IPS-NIHi11 (cell line): ENCODE results near the gene GTF2B.
"Not testable (repeated sequence)": the region's sequence is repeated elsewhere in the genome, so short reads cannot be mapped to it uniquely, and the experiment has no call there.

ENCODE experiments used
- DNase-seq: peaks from one replicate; pipeline ENCODE4 v3.0.0; 2012; ENCODE audit warnings: mixed read lengths, low spot score

Gene GTF2B

GRCh38 chr1:88883156-88883555, 8.2 kb downstream of the GTF2B start:
- DNase-seq, result no peak

- DNase-seq, result not testable (repeated sequence)
These were observed 10.7 kb downstream of the GTF2B start for GRCh38 chr1:88880717-88881116.

GRCh38 chr1:88878731-88879130, 12.6 kb downstream of the GTF2B start:
- DNase-seq, result no peak

GRCh38 chr1:88877911-88878310, 13.5 kb downstream of the GTF2B start:
- DNase-seq, result no peak

GRCh38 chr1:88877382-88877825, 14.0 kb downstream of the GTF2B start:
- DNase-seq, result peak; percentile 18

- no peak for DNase-seq
These were observed 14.6 kb downstream of the GTF2B start for GRCh38 chr1:88876573-88877365.

- DNase-seq, result no peak
These were observed 15.8 kb downstream of the GTF2B start for GRCh38 chr1:88875595-88875994.

- DNase-seq, result no peak
These were observed 17.5 kb downstream of the GTF2B start for GRCh38 chr1:88873737-88874349.

GRCh38 chr1:88869644-88870043, 21.7 kb downstream of the GTF2B start:
- DNase-seq, result not testable (repeated sequence)

- DNase-seq, result no peak
These were observed 23.4 kb downstream of the GTF2B start for GRCh38 chr1:88867743-88868521.

GRCh38 chr1:88851303-88852063, 39.9 kb downstream of the GTF2B start:
- no peak for DNase-seq

GRCh38 chr1:88847643-88848042, 43.7 kb downstream of the GTF2B start:
- peak; percentile 28 for DNase-seq

GRCh38 chr1:88825721-88826120, 65.6 kb downstream of the GTF2B start:
- DNase-seq, result no peak

GRCh38 chr1:88819642-88820041, 71.7 kb downstream of the GTF2B start:
- not testable (repeated sequence) for DNase-seq

- no peak for DNase-seq
These were observed 77.9 kb downstream of the GTF2B start for GRCh38 chr1:88813471-88813870.

GRCh38 chr1:88812366-88812765, 79.0 kb downstream of the GTF2B start:
- no peak for DNase-seq

GRCh38 chr1:88803444-88803843, 87.9 kb downstream of the GTF2B start:
- no peak for DNase-seq

GRCh38 chr1:88802950-88803349, 88.4 kb downstream of the GTF2B start:
- DNase-seq, result no peak
